Activated T-cell treated with anti-CD3 and anti-CD28 coated beads for 4 hours (primary cell): ENCODE data around the gene RUBCNL.

Experiments
- DNase-seq: peaks from one replicate; pipeline ENCODE4 v3.0.0-alpha.2; 2020

The RUBCNL gene

GRCh38 chr13:46339035-46339666 is 47.9 kb downstream of the RUBCNL start:
- no peak for DNase-seq

GRCh38 chr13:46337700-46338099 is 49.4 kb downstream of the RUBCNL start:
- no peak for DNase-seq

DNA sequence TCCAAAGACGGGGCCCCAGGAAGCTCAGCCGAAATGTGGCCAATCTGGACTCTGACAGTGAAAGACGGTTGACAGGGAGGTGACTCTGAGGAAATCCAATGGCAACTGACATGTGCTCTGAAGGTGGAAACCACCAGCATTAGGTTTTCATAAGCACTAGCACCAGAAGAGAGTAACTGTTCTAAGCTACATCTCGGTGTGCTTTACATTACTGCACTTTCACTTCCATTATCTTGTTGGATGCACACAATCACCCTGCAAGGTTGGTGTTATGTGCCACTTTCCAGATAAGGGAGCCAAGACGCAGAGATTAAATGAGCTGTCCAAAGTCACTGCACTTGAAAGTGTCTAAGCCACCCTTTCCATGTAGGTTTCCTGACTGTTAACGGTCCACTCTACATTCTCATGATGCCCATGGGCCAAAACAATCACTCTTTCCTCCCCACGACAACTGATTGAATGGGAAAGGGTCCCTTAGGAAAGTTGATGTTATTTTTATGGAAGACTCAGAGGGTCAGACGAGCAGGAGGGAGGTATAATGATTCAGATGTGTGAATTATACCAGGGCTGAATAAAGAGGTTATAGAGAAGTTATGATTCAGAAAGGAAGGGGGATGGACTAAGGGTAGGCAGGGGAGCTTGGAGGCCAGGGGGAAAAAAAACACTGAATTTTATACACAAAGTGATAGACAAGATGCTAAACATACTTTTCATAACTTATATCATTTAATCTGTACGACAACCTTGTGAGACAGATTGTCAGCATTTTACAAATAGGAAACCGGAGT is 52.8 kb downstream of the RUBCNL start:
- no peak for DNase-seq

GRCh38 chr13:46332772-46333171 is 54.3 kb downstream of the RUBCNL start:
- no peak for DNase-seq

- no peak for DNase-seq
These were observed 57.4 kb downstream of the RUBCNL start for GRCh38 chr13:46329624-46330023.

GRCh38 chr13:46327246-46327645 is 59.8 kb downstream of the RUBCNL start:
- DNase-seq, result no peak

DNA sequence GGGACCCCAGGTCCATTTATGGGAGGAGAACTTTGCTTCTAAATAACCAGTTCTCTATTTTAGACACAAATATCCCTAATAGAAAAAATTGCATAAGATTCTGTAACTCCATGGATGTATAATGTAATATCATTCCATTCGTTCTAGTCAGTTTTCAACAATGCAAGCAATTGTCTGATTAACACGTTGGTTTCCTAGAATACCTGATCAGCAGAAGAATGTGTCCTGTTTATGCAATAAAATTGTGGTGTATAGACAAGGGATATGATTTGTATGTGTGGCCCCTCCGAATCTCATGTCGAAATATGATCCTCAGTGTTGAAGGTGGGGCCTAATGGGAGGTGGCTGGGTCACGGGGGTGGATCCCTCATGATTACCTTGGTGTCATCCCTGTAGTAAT is 62.1 kb downstream of the RUBCNL start:
- no peak for DNase-seq

GRCh38 chr13:46321494-46322225 is 65.4 kb downstream of the RUBCNL start:
- peak; percentile 58 for DNase-seq

DNA sequence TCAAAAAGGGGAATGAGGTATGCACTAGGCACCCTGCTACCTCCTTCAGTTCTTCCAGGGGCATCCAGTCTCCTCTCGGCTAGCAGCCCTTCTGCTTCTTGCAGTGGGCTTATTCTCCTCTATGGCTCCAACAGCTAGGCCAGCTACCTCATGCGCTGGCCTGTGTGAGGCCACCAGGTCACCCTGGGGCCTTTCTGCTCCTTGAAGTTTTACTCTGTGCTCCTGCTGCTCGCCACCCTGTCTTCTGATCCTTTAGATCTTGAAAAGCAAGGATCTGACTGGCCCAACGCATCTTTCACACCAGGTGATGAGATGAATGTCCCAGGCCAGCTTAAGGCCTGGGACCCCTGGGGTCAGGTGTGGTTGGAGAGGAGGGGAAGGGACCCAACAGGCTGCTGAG is 66.2 kb downstream of the RUBCNL start:
- DNase-seq, result no peak

- DNase-seq, result no peak
These were observed 66.6 kb downstream of the RUBCNL start for GRCh38 chr13:46320406-46320805.

DNA sequence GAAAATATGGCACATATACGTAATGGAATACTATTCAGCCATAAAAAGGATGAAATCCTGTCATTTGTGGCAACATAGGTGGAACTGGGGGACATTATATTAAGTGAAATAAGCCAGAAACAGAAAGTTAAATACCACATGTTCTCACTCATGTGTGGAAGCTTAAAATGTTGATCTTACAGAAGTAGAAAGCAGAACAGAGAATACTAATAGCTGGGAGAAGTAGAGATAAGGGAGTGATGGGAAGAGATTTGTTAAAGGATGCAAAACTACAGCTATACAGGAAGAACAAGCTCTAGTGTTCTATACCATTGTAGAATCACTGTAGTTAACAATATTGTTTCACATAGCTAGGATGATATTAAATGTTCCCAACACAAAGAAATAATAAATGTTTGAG is 68.1 kb downstream of the RUBCNL start:
- no peak for DNase-seq

GRCh38 chr13:46317120-46317519 is 69.9 kb downstream of the RUBCNL start:
- no peak for DNase-seq

DNA sequence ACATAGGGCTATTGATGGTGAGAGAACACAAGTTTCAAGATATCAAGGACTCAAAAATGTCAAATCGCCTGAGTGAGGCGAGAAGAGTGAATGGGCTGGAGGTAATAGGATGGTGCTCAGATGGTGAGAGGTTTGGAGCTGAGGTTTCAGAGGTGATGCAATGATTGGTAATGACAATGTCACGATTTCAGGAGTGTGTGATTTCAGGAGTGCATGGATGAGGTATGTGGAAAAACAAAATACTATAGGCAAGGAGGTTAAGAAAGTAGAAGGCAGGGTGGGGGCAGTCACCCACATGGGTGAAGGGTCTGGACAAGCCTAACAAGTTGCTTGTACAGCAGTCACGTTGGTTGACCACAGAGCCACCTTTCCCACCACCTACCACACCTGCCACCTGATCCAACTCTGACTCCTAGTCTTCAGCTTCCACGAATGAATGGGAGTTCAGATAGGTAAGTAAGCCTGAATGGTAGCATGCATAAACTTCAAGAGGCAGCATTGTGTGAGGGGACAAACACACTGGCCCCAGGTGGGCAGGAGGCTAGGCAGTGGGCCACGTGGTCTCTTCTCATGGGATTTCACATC is 71.5 kb downstream of the RUBCNL start:
- DNase-seq, result no peak

DNA sequence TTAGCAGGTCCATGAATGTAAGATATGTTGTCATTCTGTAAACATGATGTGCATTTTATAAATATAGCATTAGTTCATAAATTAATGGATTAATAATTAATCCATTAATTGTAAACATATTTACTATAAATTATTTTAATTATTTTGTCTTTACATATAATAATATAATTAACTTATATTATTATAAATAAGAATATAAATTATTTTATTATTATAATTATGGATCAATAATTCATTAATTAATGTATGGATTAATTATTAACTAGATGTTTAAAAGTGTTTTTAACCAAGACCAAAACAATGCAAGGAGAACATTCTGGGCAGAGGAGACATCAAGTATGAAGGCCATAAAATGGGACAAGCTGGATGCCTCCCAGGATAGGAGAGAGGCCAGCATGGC is 72.0 kb downstream of the RUBCNL start:
- DNase-seq, result no peak

- no peak for DNase-seq
These were observed 72.5 kb downstream of the RUBCNL start for GRCh38 chr13:46314587-46314986.

GRCh38 chr13:46313432-46314257 is 73.4 kb downstream of the RUBCNL start:
- DNase-seq, result no peak

- no peak for DNase-seq
These were observed 74.0 kb downstream of the RUBCNL start for GRCh38 chr13:46313024-46313423.

GRCh38 chr13:46311217-46311616 is 75.8 kb downstream of the RUBCNL start:
- DNase-seq, result no peak

- DNase-seq, result no peak
These were observed 77.0 kb downstream of the RUBCNL start for GRCh38 chr13:46310066-46310465.

DNA sequence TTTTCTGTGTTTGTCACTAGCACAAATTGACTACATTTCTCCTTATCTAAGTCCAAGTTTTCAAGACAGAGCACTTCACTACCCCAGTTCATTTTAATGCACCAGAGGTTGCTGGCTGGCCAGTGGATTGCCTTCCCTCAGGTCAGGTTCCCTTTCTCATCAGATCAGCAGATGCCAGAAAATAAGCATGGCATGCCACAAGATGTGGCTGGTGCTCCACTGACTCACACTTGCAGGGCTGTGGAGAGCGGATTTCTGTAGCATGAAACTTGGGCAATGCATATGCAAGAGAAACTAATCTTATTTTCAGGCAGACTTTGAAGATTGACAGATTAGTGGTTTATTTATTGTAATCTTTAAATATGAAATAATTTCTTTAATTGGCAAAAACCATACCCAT is 79.5 kb downstream of the RUBCNL start:
- DNase-seq, result no peak

- no peak for DNase-seq
These were observed 82.5 kb downstream of the RUBCNL start for GRCh38 chr13:46304546-46304945.

DNA sequence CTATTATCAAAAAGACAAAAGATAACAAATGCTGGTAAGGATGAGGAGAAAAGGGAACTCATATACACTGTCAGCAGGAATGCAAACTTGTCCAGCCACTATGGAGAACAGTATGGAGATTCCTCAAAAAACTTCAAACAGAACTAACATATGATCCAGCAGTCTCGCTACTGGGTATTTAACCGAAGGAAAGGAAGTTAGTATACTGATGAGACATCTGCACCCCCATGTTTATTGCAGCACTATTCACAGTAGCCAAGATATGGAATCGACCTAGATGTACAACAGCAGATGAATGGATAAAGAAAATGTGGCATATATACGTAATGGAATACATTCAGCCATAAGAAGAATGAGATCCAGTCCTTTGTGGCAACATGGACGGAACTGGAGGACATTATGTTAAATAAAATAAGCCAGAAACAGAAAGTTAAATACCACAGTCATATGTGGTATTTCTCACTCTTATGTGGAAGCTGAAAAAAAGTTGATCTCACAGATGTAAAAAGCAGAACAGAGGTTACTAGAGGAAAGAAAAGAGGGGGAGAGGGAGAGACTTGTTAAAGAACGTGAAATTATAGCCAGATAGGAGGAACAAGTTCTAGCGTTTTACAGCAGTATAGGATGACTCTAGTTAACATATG is 83.2 kb downstream of the RUBCNL start:
- DNase-seq, result no peak
